ENCODE measurements around the gene CELSR1.

Gene CELSR1

DNA sequence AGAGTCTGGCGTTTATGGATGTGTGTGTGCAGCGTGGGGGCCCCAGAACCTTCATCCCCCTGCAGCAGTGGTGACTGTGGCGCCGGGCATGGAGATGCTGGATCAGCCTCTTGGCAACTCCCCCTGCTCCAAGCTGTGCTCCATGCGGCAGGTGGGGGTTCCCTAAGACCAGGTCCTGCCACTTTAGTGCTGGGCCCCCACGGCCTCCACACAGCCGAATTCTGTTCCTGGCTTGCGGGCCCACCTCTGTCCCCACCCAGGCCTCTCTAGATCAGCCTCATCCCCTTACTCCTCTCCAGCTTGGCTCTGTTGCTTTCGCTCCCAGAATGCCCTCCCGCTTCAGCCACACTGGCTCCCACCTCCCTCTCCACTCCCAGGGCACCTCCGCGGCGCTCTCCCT lies 142.3 kb downstream of the CELSR1 start:
- no peak for DNase-seq (ENCODE audit: low spot score)

DNA sequence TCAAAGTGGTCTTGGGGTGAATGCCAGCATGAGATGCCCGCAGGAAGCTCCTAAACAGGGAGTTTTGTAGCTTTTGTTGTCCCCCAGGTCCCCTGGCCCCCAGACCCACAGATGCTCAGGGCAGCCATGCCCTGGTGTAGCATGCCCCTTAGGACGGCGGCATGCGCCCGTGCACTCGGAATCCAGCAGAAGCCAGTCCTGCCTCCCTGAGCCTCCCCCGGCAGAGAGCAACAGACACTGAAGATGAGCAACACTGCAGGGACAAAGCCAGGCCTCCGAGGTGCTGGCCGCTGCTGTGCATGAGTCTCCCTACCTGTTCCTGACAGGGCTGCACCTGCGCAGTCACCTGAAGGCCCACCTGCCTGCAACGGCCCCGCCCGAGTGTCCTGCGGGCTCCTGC lies 142.8 kb downstream of the CELSR1 start:
- DNase-seq (ENCODE audit: low spot score), result no peak

DNA sequence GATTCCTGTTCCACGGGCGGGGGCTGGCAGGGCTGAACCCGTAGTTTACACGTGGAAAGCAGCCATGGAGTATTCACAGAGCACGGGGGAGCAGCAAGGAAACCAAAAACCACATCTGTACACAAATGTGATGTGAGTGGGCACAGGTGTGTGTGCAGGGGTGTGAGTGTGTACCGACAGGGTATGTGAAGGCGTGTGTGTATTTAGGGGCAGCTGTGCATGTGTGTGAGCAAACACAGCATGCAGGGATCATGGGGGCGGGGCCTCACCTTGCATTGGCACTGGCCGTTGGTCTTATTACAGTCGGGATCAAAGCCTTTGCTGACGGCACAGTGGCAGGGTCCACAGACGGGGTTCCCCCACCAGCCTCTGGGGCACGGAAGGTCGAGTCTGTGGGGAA lies 143.5 kb downstream of the CELSR1 start:
- DNase-seq (ENCODE audit: low spot score), result no peak

- no peak for DNase-seq (ENCODE audit: low spot score)
Measured at GRCh38 chr22:46392137-46392844, 145.1 kb downstream of the CELSR1 start.

DNA sequence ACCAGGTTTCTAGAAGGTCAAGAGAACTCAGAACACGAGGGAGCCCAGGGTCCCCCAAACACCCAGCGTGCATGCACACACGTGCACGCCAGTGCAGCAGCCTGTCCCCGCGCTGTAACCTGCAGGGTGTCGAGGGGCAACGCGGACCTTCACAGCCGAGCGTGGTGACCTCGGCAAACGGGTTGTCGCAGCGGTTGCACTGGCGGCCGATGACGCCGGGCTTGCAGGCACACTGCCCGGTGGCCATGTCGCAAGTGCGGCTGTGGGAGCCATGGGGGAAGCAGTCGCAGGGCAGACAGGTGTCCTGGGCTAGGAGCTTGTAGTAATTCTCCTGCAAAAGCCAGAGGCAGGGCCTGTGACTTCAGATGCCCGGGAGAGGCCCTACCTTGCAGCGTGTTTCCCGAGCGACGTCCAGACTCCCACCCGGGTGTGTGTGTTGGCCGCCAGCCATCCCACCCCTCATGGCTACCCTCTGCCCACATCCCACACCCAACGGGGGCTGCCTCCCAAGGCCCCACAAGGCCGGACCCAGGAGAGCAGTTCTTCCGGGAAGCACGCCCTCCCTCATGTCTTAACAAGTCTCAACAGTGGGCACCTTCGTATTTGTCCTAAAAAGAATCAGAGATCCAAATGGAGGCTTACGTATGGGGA lies 145.8 kb downstream of the CELSR1 start:
- no peak for DNase-seq (ENCODE audit: low spot score)

GRCh38 chr22:46390652-46391301 lies 146.6 kb downstream of the CELSR1 start:
- DNase-seq (ENCODE audit: low spot score), result no peak

DNA sequence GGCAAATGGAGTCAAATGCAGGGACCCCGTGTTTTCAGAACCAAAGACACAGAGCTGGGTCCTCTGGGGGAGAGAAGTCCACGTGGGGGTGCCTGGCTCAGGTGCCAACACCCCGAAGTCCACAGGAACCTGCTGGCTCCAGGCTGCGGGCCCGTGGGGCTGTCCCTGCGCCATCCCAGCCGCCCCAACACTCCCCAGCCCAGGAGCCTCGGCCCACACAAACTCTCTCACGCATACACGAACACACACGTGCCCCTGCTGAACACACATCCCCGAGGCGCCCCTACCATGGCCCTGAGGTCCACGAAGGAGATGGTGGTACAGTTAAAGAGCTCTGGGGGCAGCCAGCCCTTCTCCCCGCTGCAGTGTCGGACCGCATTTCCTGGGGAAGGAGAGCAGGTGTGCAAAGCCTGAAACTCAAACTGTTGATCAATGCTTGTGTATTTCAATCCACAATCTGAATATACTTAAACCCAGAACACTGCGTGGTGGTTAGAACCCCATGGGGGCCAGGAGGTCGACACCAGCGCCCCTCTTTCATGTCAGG lies 147.2 kb downstream of the CELSR1 start:
- DNase-seq (ENCODE audit: low spot score), result no peak

GRCh38 chr22:46389081-46389480 lies 148.3 kb downstream of the CELSR1 start:
- DNase-seq (ENCODE audit: low spot score), result no peak

DNA sequence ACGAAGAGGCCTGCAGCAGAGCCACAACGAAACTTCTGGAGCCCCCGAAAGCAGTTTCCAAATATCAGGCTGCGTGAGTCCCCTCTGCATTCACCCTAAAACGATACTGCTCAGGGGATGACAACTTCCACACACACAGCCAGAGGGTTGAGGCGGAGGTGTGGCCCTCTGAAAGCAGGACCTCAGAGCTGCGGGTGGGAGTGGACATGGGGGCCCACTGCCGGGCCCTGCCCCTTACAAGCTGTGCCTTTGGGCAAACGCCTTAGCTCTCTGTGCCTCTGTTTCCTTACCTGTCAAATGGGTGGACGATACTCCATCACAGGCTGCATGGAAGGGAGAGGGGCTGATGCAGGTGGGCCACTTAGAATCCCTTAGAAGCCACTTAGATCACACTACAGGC lies 148.8 kb downstream of the CELSR1 start:
- no peak for DNase-seq (ENCODE audit: low spot score)

DNA sequence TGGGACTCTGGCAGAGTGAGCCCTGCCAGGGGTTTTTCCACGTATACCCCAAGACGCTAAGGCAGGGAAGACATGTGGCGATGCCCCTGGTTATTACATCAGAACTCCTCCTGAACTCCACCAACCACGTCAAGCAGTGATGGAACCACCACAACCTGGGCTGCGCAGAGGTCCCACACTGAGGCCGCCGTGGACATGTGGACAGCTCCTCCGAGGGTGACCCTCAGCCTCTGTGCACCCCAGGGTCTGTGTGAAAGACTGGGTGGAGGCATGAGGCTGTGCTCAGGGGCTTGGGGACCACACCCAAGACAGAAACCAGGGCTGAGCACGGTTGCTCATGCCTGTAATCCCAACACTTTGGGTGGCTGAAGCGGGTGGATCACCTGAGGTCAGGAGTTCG lies 149.7 kb downstream of the CELSR1 start:
- no peak for DNase-seq (ENCODE audit: low spot score)

GRCh38 chr22:46386312-46386711 lies 151.1 kb downstream of the CELSR1 start:
- no peak for DNase-seq (ENCODE audit: low spot score)

GRCh38 chr22:46382524-46382923 lies 154.9 kb downstream of the CELSR1 start:
- DNase-seq (ENCODE audit: low spot score), result no peak

DNA sequence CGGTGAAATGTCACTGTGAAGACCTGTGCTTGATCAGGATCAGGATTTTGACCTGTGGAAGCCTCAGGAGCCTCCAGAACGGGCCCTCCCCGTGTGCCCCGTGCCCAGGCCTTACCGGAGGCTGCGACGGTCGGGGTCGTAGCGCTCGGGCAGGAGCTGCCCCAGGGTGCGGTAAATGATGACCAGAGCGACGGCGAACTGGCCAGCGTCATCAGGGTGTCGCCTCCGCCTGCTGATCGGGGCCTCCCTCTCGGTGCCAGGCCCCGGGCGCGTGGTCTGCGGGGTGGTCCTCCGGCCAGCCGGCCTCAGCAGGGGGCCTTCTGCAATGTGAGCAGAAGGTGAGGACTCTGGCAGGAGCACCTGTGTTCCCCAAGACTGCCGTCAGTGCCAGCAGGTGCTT lies 155.7 kb downstream of the CELSR1 start:
- no peak for DNase-seq (ENCODE audit: low spot score)

- no peak for DNase-seq (ENCODE audit: low spot score)
Measured at GRCh38 chr22:46381142-46381541, 156.3 kb downstream of the CELSR1 start.

DNA sequence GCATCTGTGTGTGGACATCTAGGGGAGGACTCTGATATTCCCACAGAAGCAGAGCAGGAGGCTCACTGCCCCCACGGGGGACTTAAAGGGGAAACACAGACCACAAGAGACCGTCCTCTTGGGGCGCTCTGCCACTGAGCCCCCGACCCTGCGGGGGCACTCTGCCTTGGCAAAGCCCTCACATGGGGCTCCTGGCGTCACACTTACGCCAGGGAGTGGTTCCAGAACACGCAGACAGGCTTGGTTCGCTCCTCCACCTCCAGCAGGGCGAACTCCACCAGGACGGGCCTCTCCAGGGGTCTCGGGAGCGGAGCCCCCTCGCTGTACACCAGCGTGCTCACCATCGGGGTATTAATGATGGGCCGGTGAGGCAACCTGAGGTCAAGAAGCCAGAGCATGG lies 156.8 kb downstream of the CELSR1 start:
- DNase-seq (ENCODE audit: low spot score), result no peak

- DNase-seq (ENCODE audit: low spot score), result no peak
Measured at GRCh38 chr22:46380069-46380468, 157.4 kb downstream of the CELSR1 start.

GRCh38 chr22:46379066-46379930 lies 158.1 kb downstream of the CELSR1 start:
- DNase-seq (ENCODE audit: low spot score), result no peak

GRCh38 chr22:46378426-46379065 lies 158.9 kb downstream of the CELSR1 start:
- DNase-seq (ENCODE audit: low spot score), result no peak

- no peak for DNase-seq (ENCODE audit: low spot score)
Measured at GRCh38 chr22:46377525-46378425, 159.6 kb downstream of the CELSR1 start.

- DNase-seq (ENCODE audit: low spot score), result no peak
Measured at GRCh38 chr22:46376908-46377524, 160.4 kb downstream of the CELSR1 start.

All from NAMALWA (cell line).